Hepatocyte (in vitro differentiated cells): ENCODE measurements around the gene ICAM1.

Experiments
- EZH2phosphoT487 ChIP-seq: fragments of 200-600 bp; sonication (generic); IDR thresholded peaks from one replicate; pipeline ENCODE4 v1.6.1; 2018; ENCODE audit warnings: antibody characterized with exemption, mild to moderate bottlenecking, low read depth, moderate library complexity; ENCODE audit not compliant: unreplicated experiment, severe bottlenecking
- TF ChIP-seq, protein P1 (sequence below): fragments of 200-600 bp; sonication (generic); IDR thresholded peaks from 2 replicates; pipeline ENCODE4 v1.5.1; 2016; ENCODE audit warnings: antibody characterized with exemption, mild to moderate bottlenecking; ENCODE audit not compliant: poor library complexity

DNA sequence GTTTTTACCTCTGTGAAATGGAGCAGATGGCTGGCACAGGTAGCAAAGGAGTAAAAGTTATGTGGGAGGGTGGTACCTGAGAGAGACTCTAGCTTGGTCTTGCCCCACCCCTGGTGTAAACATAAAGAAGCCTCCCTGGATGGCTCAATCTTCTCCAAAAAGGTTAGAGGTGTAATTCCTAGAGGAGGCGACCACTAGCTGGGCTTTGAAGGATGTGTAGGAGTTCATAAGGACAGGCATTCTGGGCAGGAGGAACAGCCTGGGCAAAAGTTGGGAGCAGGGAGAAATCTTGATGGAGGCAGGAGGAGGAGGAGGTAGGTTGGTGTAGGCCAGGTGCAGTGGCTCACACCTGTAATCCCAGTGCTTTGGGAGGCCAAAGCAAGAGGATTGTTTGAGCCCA is 8.0 kb downstream of the ICAM1 start:
- TF ChIP-seq, protein P1, sequence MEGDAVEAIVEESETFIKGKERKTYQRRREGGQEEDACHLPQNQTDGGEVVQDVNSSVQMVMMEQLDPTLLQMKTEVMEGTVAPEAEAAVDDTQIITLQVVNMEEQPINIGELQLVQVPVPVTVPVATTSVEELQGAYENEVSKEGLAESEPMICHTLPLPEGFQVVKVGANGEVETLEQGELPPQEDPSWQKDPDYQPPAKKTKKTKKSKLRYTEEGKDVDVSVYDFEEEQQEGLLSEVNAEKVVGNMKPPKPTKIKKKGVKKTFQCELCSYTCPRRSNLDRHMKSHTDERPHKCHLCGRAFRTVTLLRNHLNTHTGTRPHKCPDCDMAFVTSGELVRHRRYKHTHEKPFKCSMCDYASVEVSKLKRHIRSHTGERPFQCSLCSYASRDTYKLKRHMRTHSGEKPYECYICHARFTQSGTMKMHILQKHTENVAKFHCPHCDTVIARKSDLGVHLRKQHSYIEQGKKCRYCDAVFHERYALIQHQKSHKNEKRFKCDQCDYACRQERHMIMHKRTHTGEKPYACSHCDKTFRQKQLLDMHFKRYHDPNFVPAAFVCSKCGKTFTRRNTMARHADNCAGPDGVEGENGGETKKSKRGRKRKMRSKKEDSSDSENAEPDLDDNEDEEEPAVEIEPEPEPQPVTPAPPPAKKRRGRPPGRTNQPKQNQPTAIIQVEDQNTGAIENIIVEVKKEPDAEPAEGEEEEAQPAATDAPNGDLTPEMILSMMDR: no peak
- no peak for TF ChIP-seq EZH2phosphoT487
